Choroid plexus epithelial cell (primary cell): ENCODE measurements around the gene HMCN2.

Experiments
- DNase-seq: peaks from one replicate; pipeline ENCODE4 v3.0.0-alpha.2; 2010; ENCODE audit warnings: low read depth
- H3K4me3 ChIP-seq: 2 replicates; pipeline ENCODE4 v1.5.1; 2011; ENCODE audit warnings: low read depth, mild to moderate bottlenecking, control low read depth, low read length, moderate library complexity
- CTCF ChIP-seq: conservative IDR thresholded peaks from 2 replicates; pipeline ENCODE4 v1.5.1; 2011; ENCODE audit warnings: low read depth, mild to moderate bottlenecking, control low read depth, inconsistent platforms, low read length, moderate library complexity

HMCN2 gene

GRCh38 chr9:130463763-130464745 lies 198.5 kb downstream of the HMCN2 start:
- H3K4me3 ChIP-seq = no peak overlapping the region
- no peak for DNase-seq
- no peak for TF ChIP-seq CTCF

GRCh38 chr9:130465383-130466096 lies 200.0 kb downstream of the HMCN2 start:
- TF ChIP-seq CTCF = no peak
- no peak overlapping the region for H3K4me3 ChIP-seq
- no peak for DNase-seq

- DNase-seq = no peak
- no peak for TF ChIP-seq CTCF
- H3K4me3 ChIP-seq = no peak overlapping the region
Observed at GRCh38 chr9:130466537-130467217, 201.1 kb downstream of the HMCN2 start.

- DNase-seq = no peak
- TF ChIP-seq CTCF = no peak
- no peak overlapping the region for H3K4me3 ChIP-seq
Observed at GRCh38 chr9:130467316-130467715, 201.8 kb downstream of the HMCN2 start.

DNA sequence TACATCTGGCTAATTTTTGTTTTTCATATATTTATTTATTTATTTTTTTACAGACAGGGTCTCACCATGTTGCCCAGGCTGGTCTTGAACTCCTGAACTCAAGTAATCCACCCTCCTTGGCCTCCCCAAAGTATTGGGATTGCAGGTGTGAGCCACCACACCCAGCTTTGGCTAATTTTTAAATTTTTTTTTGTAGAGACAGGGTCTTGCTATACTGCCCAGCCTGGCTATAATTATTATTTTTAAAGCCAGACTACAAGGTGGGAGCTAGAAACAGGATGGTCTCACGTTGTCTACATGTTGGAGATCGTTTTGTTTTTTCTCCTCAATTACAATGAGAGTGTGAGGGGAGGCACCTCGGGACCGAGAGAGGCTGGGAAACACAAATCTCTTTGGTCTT lies 203.0 kb downstream of the HMCN2 start:
- DNase-seq = no peak
- no peak overlapping the region for H3K4me3 ChIP-seq
- TF ChIP-seq CTCF = no peak

GRCh38 chr9:130470269-130470668 lies 204.7 kb downstream of the HMCN2 start:
- no peak for TF ChIP-seq CTCF
- H3K4me3 ChIP-seq = no peak overlapping the region
- DNase-seq = no peak
